Brain microvascular endothelial cell (primary cell): ENCODE results near the gene SLC22A31.
A peak's percentile ranks its signal among the peaks of the same experiment; 100 is the strongest.
"Not testable (repeated sequence)": the region's sequence is repeated elsewhere in the genome, so short reads cannot be mapped to it uniquely, and the experiment has no call there.

Source experiments
- DNase-seq: peaks from one replicate; pipeline ENCODE4 v3.0.0-alpha.2; 2020
- H3K27ac ChIP-seq: fragments of 250-450 bp; sonication (Bioruptor Pico); 2 replicates; pipeline ENCODE4 v1.5.1; 2020; ENCODE audit warnings: mild to moderate bottlenecking, moderate library complexity
- H3K27me3 ChIP-seq: fragments of 250-450 bp; sonication (Bioruptor Pico); replicated peaks from 2 replicates; pipeline ENCODE4 v1.5.1; 2020; ENCODE audit warnings: mild to moderate bottlenecking
- H3K36me3 ChIP-seq: fragments of 250-450 bp; sonication (Bioruptor Pico); replicated peaks from 2 replicates; pipeline ENCODE4 v1.5.1; 2020; ENCODE audit warnings: mild to moderate bottlenecking
- H3K4me3 ChIP-seq: 2 replicates; pipeline ENCODE4 v1.5.1; 2011; ENCODE audit warnings: low read depth, mild to moderate bottlenecking, control low read depth, low read length, moderate library complexity
- in situ Hi-C: cut with HindIII; loops from 2 replicates; pipeline ENCODE4 v1.10.0; 2017; ENCODE audit warnings: low sequenced_read_pairs, low pct_ligation_motif_present
- TF ChIP-seq, protein P1 (sequence below): IDR thresholded peaks from 2 replicates; pipeline ENCODE4 v1.5.1; 2011; ENCODE audit warnings: low read depth, mild to moderate bottlenecking, moderate library complexity, low read length, control low read depth, inconsistent platforms; ENCODE audit errors: missing control alignments

Gene SLC22A31

DNA sequence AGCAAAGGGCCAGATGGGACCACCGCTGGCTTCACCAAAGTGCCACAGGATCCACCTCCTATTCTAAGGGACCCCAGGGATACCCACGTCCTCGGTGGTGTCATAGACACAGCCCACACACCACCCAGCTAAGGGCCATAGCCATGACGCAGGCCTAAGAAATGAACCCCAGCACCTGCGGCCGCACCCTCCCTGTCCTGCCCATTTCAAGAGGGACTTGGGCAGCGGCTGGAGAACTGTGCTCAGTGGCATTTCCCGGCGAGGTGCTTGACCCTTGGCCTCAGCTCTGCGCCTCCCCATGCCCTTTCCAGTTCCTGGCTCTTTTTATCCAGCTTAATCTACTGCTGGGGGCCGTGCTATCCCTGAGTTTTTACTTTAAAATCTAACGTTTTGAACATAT, 44.4 kb upstream of the SLC22A31 start:
- TF ChIP-seq, protein P1, sequence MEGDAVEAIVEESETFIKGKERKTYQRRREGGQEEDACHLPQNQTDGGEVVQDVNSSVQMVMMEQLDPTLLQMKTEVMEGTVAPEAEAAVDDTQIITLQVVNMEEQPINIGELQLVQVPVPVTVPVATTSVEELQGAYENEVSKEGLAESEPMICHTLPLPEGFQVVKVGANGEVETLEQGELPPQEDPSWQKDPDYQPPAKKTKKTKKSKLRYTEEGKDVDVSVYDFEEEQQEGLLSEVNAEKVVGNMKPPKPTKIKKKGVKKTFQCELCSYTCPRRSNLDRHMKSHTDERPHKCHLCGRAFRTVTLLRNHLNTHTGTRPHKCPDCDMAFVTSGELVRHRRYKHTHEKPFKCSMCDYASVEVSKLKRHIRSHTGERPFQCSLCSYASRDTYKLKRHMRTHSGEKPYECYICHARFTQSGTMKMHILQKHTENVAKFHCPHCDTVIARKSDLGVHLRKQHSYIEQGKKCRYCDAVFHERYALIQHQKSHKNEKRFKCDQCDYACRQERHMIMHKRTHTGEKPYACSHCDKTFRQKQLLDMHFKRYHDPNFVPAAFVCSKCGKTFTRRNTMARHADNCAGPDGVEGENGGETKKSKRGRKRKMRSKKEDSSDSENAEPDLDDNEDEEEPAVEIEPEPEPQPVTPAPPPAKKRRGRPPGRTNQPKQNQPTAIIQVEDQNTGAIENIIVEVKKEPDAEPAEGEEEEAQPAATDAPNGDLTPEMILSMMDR = no peak
- H3K27ac ChIP-seq = no peak overlapping the region
- H3K36me3 ChIP-seq = no peaks in the 10 kb centered on the region
- H3K4me3 ChIP-seq = no peak overlapping the region
- in situ Hi-C loops = no loop called here
- no peak for DNase-seq
- H3K27me3 ChIP-seq = no peaks in the 10 kb centered on the region

DNA sequence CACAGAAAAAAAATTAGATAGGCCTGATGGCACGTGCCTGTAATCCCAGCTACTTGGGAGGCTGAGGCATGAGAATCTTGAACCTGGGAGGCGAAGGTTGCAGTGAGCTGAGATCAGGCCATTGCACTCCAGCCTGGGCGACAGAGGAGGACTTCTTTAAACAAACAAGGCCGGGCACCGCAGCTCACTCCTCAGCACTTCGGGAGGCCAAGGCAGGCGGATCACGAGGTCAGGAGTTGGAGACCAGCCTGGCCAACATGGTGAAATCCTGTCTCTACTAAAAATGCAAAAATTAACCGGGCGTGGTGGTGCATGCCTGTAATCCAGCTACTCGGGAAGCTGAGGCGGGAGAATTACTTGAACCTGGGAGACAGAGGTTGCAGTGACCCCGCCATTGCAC, 43.9 kb upstream of the SLC22A31 start:
- H3K27ac ChIP-seq, DNase-seq, H3K4me3 ChIP-seq, H3K27me3 ChIP-seq, in situ Hi-C loops, H3K36me3 ChIP-seq: not testable (repeated sequence)

DNA sequence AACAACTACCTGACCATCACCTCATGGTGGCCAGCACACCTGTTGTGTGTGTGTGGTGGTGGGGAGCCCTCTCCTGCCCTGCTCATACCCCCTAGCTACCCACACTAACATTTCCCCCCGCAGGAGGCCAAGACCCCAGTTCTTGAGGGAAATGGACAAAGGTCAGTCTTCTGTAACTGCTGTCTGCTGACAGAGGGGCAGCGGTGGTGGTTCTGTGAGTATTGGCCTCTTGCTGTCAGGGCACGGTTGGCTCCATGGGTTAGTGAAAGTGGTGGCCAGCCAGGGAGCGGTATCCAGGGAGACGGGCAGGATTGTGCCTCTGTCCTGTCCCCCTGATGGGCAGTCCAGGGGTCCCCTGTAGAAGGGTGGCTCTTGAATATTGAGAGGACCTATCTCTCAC, 43.3 kb upstream of the SLC22A31 start:
- in situ Hi-C loops = no loop called here
- no peak overlapping the region for H3K27ac ChIP-seq
- no peak overlapping the region for H3K4me3 ChIP-seq
- no peaks in the 10 kb centered on the region for H3K27me3 ChIP-seq
- H3K36me3 ChIP-seq = no peaks in the 10 kb centered on the region
- no peak for DNase-seq
- TF ChIP-seq, protein P1 = no peak

DNA sequence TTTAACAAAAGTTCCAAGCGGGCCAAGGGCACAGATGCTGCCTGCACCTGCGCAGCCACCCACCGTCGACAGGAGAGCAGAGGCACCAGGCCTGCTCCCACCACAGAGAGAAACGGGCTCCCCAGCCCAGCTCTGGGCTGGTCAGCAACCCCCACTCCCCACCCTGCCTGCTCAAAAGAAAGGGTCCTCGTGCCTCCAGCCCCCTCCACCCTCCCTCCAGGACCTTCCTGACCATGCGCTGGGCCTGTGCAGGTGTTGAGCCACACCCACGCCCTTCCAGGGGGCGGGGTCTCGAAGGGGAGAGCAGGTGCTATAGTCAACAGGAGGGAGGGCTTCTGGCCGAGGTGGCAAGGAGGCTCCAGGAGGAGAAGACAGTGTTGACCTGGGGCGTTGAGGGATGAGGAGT, 42.5 kb upstream of the SLC22A31 start:
- Histone ChIP-seq H3K4me3 (no peak overlapping the region), H3K27me3 (no peaks in the 10 kb centered on the region), H3K27ac (no peak overlapping the region), H3K36me3 (no peaks in the 10 kb centered on the region)
- in situ Hi-C loops = no loop called here
- TF ChIP-seq, protein P1 = no peak
- no peak for DNase-seq

DNA sequence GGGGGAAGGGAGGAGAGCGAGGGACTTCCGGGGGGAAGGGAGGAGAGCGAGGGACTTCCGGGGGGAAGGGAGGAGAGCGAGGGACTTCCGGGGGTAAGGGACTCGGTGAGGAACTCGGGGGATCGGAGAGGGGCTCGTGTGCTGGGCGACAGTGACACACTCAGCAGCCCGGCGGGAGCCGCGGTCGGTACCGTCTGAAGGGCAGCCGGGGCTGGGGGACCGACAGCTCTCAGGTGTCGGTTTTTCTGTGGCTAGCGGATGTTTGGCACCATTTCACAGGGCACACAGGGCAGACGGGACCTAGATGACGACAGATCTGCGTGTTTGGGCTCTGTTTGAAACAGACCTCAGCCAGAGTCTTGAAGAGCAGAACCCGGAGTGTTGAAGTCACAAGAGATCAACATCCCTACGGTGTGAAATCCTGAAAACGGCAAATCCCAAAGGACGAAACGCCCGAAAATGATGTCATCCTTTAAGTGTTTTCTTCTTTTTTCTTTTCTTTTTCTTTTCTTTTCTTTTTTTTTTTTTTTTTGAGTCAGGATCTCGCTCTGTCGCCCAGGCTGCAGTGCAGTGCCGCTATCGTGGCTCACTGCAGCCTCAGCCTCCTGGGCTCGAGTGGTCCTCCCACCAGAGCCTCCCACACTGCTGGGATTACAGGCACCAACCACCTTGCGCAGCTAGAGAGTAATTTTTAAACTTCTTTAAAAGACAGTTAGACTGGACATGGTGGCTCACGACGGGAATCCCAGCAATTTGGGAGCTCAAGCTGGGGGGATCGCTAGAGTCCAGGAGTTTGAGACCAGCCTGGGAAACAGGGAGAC, 41.1 kb upstream of the SLC22A31 start:
- TF ChIP-seq, protein P1 = no peak
- H3K4me3 ChIP-seq = peak overlapping the region; percentile 87
- in situ Hi-C loops = no loop called here
- H3K27me3 ChIP-seq = no peaks in the 10 kb centered on the region
- peak overlapping the region; percentile 91 for H3K27ac ChIP-seq
- H3K36me3 ChIP-seq = no peaks in the 10 kb centered on the region
- peak; percentile 59 for DNase-seq

DNA sequence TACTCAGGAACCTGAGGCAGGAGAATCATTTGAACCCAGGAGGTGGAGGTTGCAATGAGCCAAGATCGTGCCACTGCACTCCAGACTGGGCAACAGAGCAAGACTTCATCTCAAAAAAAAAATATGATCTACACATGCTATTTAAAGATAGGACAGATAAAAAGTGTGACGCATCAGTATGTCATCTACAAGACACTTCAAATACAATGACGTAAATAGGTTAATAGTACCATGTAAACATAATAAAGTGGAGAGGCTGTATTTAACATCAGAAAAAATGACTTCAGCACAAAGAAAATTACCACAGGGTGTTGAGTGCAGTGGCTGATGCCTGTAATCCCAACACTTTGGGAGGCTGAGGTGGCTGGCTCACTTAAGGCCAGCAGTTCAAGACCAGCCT, 37.4 kb upstream of the SLC22A31 start:
- H3K27ac ChIP-seq = no peak overlapping the region
- TF ChIP-seq, protein P1 = no peak

More for the DNA sequence above, 37.4 kb upstream of the SLC22A31 start:
- Histone ChIP-seq H3K36me3 (peaks cover 12% of the 10 kb centered on the region), H3K4me3 (no peak overlapping the region), H3K27me3 (no peaks in the 10 kb centered on the region)
- in situ Hi-C loops = no loop called here
- DNase-seq = no peak
